Neural cell (in vitro differentiated cells): Measurements from ENCODE around the gene CREB3L2.

ENCODE experiments used
- EP300 ChIP-seq: fragments of 450-650 bp; conservative IDR thresholded peaks from 2 replicates; pipeline ENCODE4 v1.6.1; 2014; ENCODE audit warnings: antibody characterized with exemption, mild to moderate bottlenecking, moderate library complexity; ENCODE audit not compliant: poor library complexity, severe bottlenecking
- EZH2 ChIP-seq: fragments of 200-600, 300-800 bp; shearing (Covaris generic), sonication (generic); IDR thresholded peaks from 2 replicates; pipeline ENCODE4 v1.6.1; 2014; ENCODE audit warnings: antibody characterized with exemption, low read length, borderline replicate concordance, mild to moderate bottlenecking; ENCODE audit not compliant: insufficient read depth, poor library complexity, severe bottlenecking
- POLR2AphosphoS5 ChIP-seq: IDR thresholded peaks from 2 replicates; pipeline ENCODE4 v1.6.1; 2012
- RAD21 ChIP-seq: fragments of 450-650 bp; conservative IDR thresholded peaks from 2 replicates; pipeline ENCODE4 v1.6.1; 2014; ENCODE audit warnings: antibody characterized with exemption, mild to moderate bottlenecking, moderate library complexity
- SMC3 ChIP-seq: fragments of 450-650 bp; conservative IDR thresholded peaks from 2 replicates; pipeline ENCODE4 v1.6.1; 2014; ENCODE audit warnings: antibody characterized with exemption, mild to moderate bottlenecking, moderate library complexity; ENCODE audit not compliant: poor library complexity
- TAF1 ChIP-seq: IDR thresholded peaks from 2 replicates; pipeline ENCODE4 v1.6.1; 2012; ENCODE audit warnings: low read depth
- TF ChIP-seq, protein P1 (sequence below): fragments of 450-650 bp; IDR thresholded peaks from 2 replicates; pipeline ENCODE4 v1.5.1; 2014; ENCODE audit warnings: antibody characterized with exemption, mild to moderate bottlenecking, moderate library complexity; ENCODE audit not compliant: poor library complexity, severe bottlenecking
- TF ChIP-seq, protein P2 (sequence below): IDR thresholded peaks from 2 replicates; pipeline ENCODE4 v1.6.1; 2012; ENCODE audit warnings: borderline replicate concordance

DNA sequence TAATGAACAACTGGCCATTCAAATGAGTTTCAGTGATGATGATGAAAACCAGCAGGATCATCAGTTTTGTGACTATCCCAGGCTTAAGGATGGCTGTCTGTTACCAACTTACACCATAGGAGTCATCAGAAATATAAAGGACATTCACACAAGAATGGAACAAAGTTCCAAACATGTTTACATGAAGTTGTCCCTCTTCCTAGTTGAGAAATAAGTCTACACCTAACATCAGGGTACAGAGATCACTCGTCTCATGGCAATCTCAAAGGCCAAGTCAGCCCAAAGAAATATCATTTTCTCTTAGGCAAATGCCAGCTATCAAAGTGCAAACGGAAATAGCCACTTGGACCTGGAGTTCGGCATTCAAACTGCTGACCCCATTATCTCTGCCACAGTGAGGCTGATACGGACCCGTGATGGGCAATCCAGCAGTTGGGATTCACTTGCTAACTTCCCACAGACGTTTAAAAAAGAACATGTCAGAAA is 53.0 kb downstream of the CREB3L2 start:
- TF ChIP-seq, protein P1, sequence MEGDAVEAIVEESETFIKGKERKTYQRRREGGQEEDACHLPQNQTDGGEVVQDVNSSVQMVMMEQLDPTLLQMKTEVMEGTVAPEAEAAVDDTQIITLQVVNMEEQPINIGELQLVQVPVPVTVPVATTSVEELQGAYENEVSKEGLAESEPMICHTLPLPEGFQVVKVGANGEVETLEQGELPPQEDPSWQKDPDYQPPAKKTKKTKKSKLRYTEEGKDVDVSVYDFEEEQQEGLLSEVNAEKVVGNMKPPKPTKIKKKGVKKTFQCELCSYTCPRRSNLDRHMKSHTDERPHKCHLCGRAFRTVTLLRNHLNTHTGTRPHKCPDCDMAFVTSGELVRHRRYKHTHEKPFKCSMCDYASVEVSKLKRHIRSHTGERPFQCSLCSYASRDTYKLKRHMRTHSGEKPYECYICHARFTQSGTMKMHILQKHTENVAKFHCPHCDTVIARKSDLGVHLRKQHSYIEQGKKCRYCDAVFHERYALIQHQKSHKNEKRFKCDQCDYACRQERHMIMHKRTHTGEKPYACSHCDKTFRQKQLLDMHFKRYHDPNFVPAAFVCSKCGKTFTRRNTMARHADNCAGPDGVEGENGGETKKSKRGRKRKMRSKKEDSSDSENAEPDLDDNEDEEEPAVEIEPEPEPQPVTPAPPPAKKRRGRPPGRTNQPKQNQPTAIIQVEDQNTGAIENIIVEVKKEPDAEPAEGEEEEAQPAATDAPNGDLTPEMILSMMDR, result no peak
- TF ChIP-seq SMC3, result no peak
- TF ChIP-seq, protein P2, sequence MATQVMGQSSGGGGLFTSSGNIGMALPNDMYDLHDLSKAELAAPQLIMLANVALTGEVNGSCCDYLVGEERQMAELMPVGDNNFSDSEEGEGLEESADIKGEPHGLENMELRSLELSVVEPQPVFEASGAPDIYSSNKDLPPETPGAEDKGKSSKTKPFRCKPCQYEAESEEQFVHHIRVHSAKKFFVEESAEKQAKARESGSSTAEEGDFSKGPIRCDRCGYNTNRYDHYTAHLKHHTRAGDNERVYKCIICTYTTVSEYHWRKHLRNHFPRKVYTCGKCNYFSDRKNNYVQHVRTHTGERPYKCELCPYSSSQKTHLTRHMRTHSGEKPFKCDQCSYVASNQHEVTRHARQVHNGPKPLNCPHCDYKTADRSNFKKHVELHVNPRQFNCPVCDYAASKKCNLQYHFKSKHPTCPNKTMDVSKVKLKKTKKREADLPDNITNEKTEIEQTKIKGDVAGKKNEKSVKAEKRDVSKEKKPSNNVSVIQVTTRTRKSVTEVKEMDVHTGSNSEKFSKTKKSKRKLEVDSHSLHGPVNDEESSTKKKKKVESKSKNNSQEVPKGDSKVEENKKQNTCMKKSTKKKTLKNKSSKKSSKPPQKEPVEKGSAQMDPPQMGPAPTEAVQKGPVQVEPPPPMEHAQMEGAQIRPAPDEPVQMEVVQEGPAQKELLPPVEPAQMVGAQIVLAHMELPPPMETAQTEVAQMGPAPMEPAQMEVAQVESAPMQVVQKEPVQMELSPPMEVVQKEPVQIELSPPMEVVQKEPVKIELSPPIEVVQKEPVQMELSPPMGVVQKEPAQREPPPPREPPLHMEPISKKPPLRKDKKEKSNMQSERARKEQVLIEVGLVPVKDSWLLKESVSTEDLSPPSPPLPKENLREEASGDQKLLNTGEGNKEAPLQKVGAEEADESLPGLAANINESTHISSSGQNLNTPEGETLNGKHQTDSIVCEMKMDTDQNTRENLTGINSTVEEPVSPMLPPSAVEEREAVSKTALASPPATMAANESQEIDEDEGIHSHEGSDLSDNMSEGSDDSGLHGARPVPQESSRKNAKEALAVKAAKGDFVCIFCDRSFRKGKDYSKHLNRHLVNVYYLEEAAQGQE, result no peak
- TF ChIP-seq EP300, result no peak
- TF ChIP-seq TAF1, result no peak
- TF ChIP-seq EZH2, result no peak
- TF ChIP-seq RAD21, result no peak
- TF ChIP-seq POLR2AphosphoS5, result no peak
